Thyroid gland (tissue), 4 donors: Measurements from ENCODE around the gene EPHB6.

Source experiments
- POLR2A ChIP-seq, 2 donors: fragments of 450-650 bp; IDR thresholded peaks; one replicate each; pipeline ENCODE4 v1.6.1; 2017; ENCODE audit warnings: antibody characterized with exemption in 2 of 2, mild to moderate bottlenecking in 2 of 2, moderate library complexity in 1 of 2
- TF ChIP-seq, protein P1 (sequence below), 6 experiments: fragments of 200-600 bp in 3 of 6; fragments of 450-650 bp in 3 of 6; sonication (generic) in 3 of 6; IDR thresholded peaks; one replicate each; pipeline ENCODE4 v1.5.1; 2016 to 2019; ENCODE audit warnings: antibody characterized with exemption in 6 of 6, mild to moderate bottlenecking in 2 of 6, inconsistent platforms in 1 of 6, moderate library complexity in 1 of 6

DNA sequence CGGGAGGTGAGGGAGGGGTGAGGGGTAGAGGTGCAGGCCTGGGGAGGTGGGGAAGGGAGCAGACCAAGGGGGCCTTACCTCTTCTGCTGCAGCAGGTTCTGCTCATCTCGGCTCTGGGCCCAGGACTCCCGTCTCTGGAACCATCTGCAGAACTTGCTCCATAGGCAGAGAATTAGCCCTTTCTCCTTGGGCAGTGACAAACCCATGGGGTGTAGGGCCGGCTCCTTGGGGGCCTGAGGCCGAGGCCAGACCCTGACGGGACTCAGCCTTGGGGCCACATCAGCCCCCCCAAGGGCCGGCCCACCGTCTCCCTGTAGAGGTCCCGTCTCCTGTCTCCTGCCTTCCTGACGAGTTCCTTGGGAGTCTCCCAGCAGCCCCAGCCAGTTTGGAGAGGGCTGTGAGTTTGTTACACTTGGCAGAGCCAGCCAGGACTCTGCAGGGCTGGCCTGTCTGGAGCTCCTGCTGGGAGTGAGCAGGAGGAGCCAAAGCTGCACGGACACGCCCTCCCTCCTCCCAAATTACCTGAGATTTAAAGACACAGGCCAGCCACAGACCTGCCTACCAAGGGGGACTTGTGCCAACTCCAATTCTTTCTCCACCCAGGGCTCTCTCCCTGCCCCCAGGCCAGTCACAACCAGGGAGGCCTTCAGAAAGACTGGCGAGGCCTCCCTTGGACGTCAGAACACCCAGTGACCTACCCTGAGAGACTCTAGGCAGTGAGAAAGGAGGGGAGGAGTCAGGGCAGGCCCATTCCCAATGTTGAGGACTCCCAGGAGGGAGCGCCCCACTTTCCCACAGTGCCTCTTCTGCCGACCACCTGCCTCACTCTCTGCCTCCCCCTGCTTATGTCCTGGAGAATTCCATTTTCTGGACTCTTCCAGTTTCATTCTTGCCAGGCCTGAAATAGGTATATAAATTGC, 30.7 kb downstream of the EPHB6 start, which contains the start of gene TRPV6:
- TF ChIP-seq, protein P1, sequence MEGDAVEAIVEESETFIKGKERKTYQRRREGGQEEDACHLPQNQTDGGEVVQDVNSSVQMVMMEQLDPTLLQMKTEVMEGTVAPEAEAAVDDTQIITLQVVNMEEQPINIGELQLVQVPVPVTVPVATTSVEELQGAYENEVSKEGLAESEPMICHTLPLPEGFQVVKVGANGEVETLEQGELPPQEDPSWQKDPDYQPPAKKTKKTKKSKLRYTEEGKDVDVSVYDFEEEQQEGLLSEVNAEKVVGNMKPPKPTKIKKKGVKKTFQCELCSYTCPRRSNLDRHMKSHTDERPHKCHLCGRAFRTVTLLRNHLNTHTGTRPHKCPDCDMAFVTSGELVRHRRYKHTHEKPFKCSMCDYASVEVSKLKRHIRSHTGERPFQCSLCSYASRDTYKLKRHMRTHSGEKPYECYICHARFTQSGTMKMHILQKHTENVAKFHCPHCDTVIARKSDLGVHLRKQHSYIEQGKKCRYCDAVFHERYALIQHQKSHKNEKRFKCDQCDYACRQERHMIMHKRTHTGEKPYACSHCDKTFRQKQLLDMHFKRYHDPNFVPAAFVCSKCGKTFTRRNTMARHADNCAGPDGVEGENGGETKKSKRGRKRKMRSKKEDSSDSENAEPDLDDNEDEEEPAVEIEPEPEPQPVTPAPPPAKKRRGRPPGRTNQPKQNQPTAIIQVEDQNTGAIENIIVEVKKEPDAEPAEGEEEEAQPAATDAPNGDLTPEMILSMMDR (IDR thresholded peaks at IDR 0.05) = no peak
- TF ChIP-seq POLR2A (IDR thresholded peaks at IDR 0.05) = peak in 1 of 2 donors; percentile 57
